Breast epithelium (tissue), 3 donors: ENCODE measurements around the gene STX16.

Source experiments
- POLR2A ChIP-seq: fragments of 450-650 bp; IDR thresholded peaks from one replicate; pipeline ENCODE4 v1.6.1; 2016; ENCODE audit warnings: antibody characterized with exemption, mild to moderate bottlenecking, moderate library complexity
- POLR2AphosphoS5 ChIP-seq, 3 donors: sonication (generic); formaldehyde crosslinking; IDR thresholded peaks; one replicate each; pipeline ENCODE4 v1.6.1; 2017; ENCODE audit warnings: antibody characterized with exemption in 3 of 3
- TF ChIP-seq, protein P1 (sequence below), 3 donors: fragments of 450-650 bp; IDR thresholded peaks; one replicate each; pipeline ENCODE4 v1.5.1; 2016 to 2017; ENCODE audit warnings: antibody characterized with exemption in 3 of 3, mild to moderate bottlenecking in 3 of 3, moderate library complexity in 3 of 3

DNA sequence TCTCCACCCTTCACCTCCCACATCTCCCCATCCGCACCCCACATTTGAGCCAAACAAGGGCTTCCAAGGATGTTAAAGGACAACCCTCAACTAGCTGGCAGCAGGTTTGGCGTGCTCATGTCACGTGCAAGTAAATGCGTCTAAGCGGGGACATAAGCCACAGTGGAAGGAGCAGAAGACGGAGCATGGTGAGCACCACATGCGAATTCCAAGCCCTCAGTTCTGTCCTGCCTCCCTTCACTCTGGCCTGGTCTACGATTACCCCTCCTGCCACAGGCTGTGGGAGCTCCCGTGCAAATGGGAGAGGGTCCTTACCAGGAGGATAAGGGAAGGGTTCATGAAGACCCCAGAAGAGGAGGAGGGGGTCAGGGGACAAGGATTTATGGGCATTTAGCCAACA, 44.9 kb upstream of the STX16 start:
- TF ChIP-seq, protein P1, sequence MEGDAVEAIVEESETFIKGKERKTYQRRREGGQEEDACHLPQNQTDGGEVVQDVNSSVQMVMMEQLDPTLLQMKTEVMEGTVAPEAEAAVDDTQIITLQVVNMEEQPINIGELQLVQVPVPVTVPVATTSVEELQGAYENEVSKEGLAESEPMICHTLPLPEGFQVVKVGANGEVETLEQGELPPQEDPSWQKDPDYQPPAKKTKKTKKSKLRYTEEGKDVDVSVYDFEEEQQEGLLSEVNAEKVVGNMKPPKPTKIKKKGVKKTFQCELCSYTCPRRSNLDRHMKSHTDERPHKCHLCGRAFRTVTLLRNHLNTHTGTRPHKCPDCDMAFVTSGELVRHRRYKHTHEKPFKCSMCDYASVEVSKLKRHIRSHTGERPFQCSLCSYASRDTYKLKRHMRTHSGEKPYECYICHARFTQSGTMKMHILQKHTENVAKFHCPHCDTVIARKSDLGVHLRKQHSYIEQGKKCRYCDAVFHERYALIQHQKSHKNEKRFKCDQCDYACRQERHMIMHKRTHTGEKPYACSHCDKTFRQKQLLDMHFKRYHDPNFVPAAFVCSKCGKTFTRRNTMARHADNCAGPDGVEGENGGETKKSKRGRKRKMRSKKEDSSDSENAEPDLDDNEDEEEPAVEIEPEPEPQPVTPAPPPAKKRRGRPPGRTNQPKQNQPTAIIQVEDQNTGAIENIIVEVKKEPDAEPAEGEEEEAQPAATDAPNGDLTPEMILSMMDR (IDR thresholded peaks at IDR 0.05) = no peak
- no peak for TF ChIP-seq POLR2A
- TF ChIP-seq POLR2AphosphoS5 (IDR thresholded peaks at IDR 0.05) = no peak
